GM21447 (cell line): Measurements from ENCODE around the gene NDUFB10.
A peak's percentile ranks its signal among the peaks of the same experiment; 100 is the strongest.
"Not testable (repeated sequence)": the region's sequence is repeated elsewhere in the genome, so short reads cannot be mapped to it uniquely, and the experiment has no call there.

ENCODE experiments used
- ATAC-seq: cut with Tn5 transposase; IDR thresholded peaks from one replicate; pipeline ENCODE4 v1.9.1; 2021; ENCODE audit not compliant: unreplicated experiment

NDUFB10 gene

GRCh38 chr16:1923299-1924034 is 35.9 kb upstream of the NDUFB10 start:
- no peak for ATAC-seq

- ATAC-seq = no peak
These were observed 35.2 kb upstream of the NDUFB10 start for GRCh38 chr16:1924095-1924494.

- no peak for ATAC-seq
These were observed 33.1 kb upstream of the NDUFB10 start for GRCh38 chr16:1926271-1926670.

GRCh38 chr16:1929105-1929504 is 30.2 kb upstream of the NDUFB10 start:
- ATAC-seq = no peak

GRCh38 chr16:1929578-1930337 is 29.6 kb upstream of the NDUFB10 start:
- ATAC-seq = peak; percentile 73

- ATAC-seq = no peak
These were observed 29.0 kb upstream of the NDUFB10 start for GRCh38 chr16:1930338-1930720.

- no peak for ATAC-seq
These were observed 27.0 kb upstream of the NDUFB10 start for GRCh38 chr16:1932050-1933028.

GRCh38 chr16:1933097-1933661 is 26.2 kb upstream of the NDUFB10 start:
- ATAC-seq = no peak

- no peak for ATAC-seq
These were observed 22.3 kb upstream of the NDUFB10 start for GRCh38 chr16:1936945-1937479.

GRCh38 chr16:1938316-1938715 is 21.0 kb upstream of the NDUFB10 start:
- ATAC-seq = no peak

- ATAC-seq = no peak
These were observed 20.4 kb upstream of the NDUFB10 start for GRCh38 chr16:1938910-1939309.

GRCh38 chr16:1939833-1940232 is 19.5 kb upstream of the NDUFB10 start:
- not testable (repeated sequence) for ATAC-seq

GRCh38 chr16:1940273-1941161 is 18.8 kb upstream of the NDUFB10 start:
- no peak for ATAC-seq

- ATAC-seq = no peak
These were observed 17.9 kb upstream of the NDUFB10 start for GRCh38 chr16:1941162-1942046.

- ATAC-seq = no peak
These were observed 17.1 kb upstream of the NDUFB10 start for GRCh38 chr16:1942047-1942809.

GRCh38 chr16:1942810-1943726 is 16.3 kb upstream of the NDUFB10 start, which contains the start of gene MSRB1:
Gene MSRB1 (minus strand): TSS chr16:1943199. CDS start chr16:1943156, 43 bp downstream.
- peak; percentile 86 for ATAC-seq
